HL-60 (cell line): Measurements from ENCODE around the gene KIAA1549.

ENCODE experiments used
- CTCF ChIP-seq: IDR thresholded peaks from one replicate; pipeline ENCODE4 v1.5.1; 2011; ENCODE audit warnings: low read length, control low read depth, inconsistent platforms; ENCODE audit not compliant: insufficient read depth
- SPI1 ChIP-seq: IDR thresholded peaks from 2 replicates; pipeline ENCODE4 v1.6.1; 2012; ENCODE audit warnings: low read depth, mild to moderate bottlenecking, borderline replicate concordance

GRCh38 chr7:138898802-138899201 is 82.4 kb downstream of the KIAA1549 start:
- no peak for TF ChIP-seq SPI1
- TF ChIP-seq CTCF = no peak
